HEK293 (cell line): Measurements from ENCODE around the gene ZIC4.

Experiments
- CTCF ChIA-PET: fragments of 350-600 bp; formaldehyde crosslinking; extraction: SDS; loops from one replicate; lab custom pipeline; 2021; ENCODE audit warnings: antibody characterized with exemption; lab: Yijun Ruan, JAX
- POLR2A ChIA-PET: fragments of 300-600 bp; formaldehyde crosslinking; extraction: SDS; loops from one replicate; lab custom pipeline; 2020; ENCODE audit warnings: antibody characterized with exemption, inconsistent platforms; lab: Yijun Ruan, JAX
- H3K27ac ChIP-seq: fragments of 200-500 bp; sonication (Bioruptor generic); 2 replicates; pipeline ENCODE4 v1.5.1; 2014; ENCODE audit warnings: low read depth, low read length, control low read depth, inconsistent platforms; ENCODE audit errors: extremely low read depth
- H3K36me3 ChIP-seq, 2 experiments: fragments of 200-500 bp in 1 of 2; sonication (Bioruptor generic) in 1 of 2; 1 replicate in 1 of 2; 2 replicates in 1 of 2; pipeline ENCODE4 v1.5.1; 2014 to 2017; ENCODE audit warnings: inconsistent platforms in 2 of 2, low read length in 2 of 2; ENCODE audit not compliant: control insufficient read depth in 2 of 2, insufficient read depth in 1 of 2
- H3K4me1 ChIP-seq: fragments of 200-500 bp; sonication (Bioruptor generic); 2 replicates; pipeline ENCODE4 v1.5.1; 2014; ENCODE audit warnings: mild to moderate bottlenecking, low read length, inconsistent platforms; ENCODE audit not compliant: control insufficient read depth, insufficient read depth
- H3K4me3 ChIP-seq: 2 replicates; pipeline ENCODE4 v1.5.1; 2011; ENCODE audit warnings: low read depth, mild to moderate bottlenecking, control low read depth, low read length, moderate library complexity
- H3K9me3 ChIP-seq: fragments of 200-500 bp; sonication (Bioruptor generic); 2 replicates; pipeline ENCODE4 v1.5.1; 2014; ENCODE audit warnings: low read depth, low read length, inconsistent platforms; ENCODE audit not compliant: control insufficient read depth, insufficient read depth
- GLI2 ChIP-seq: fragments of 450-650 bp; formaldehyde crosslinking; IDR thresholded peaks from 2 replicates; pipeline ENCODE4; 2017; ENCODE audit warnings: missing biosample characterization, missing genetic modification characterization, low read depth, borderline replicate concordance
- HOXC10 ChIP-seq: sonication (generic); formaldehyde crosslinking; IDR thresholded peaks from 2 replicates; pipeline ENCODE4 v1.8.1; 2023; ENCODE audit warnings: mild to moderate bottlenecking, missing genetic modification reagents
- PATZ1 ChIP-seq: fragments of 450-650 bp; formaldehyde crosslinking; IDR thresholded peaks from 2 replicates; pipeline ENCODE4 v1.5.1; 2016; ENCODE audit warnings: missing biosample characterization, missing genetic modification characterization
- PRDM1 ChIP-seq: fragments of 450-650 bp; formaldehyde crosslinking; IDR thresholded peaks from 2 replicates; pipeline ENCODE4; 2016; ENCODE audit warnings: missing biosample characterization, missing genetic modification characterization
- REPIN1 ChIP-seq: fragments of 450-650 bp; formaldehyde crosslinking; IDR thresholded peaks from 2 replicates; pipeline ENCODE4 v1.5.1; 2017; ENCODE audit warnings: missing biosample characterization, missing genetic modification characterization, low read depth
- SP2 ChIP-seq: fragments of 450-650 bp; formaldehyde crosslinking; IDR thresholded peaks from 2 replicates; pipeline ENCODE4 v1.5.1; 2016; ENCODE audit warnings: missing biosample characterization, missing genetic modification characterization
- ZBTB1 ChIP-seq: fragments of 450-650 bp; formaldehyde crosslinking; IDR thresholded peaks from 2 replicates; pipeline ENCODE4 v1.5.1; 2016; ENCODE audit warnings: missing biosample characterization, missing genetic modification characterization
- ZBTB44 ChIP-seq: fragments of 450-650 bp; IDR thresholded peaks from 2 replicates; pipeline ENCODE4 v1.5.1; 2018; ENCODE audit warnings: missing biosample characterization, mild to moderate bottlenecking, missing genetic modification characterization
- ZEB2 ChIP-seq: fragments of 450-650 bp; formaldehyde crosslinking; IDR thresholded peaks from 2 replicates; pipeline ENCODE4 v1.5.1; 2016; ENCODE audit warnings: missing biosample characterization, missing genetic modification characterization
- ZFP69B ChIP-seq: fragments of 450-650 bp; formaldehyde crosslinking; IDR thresholded peaks from 2 replicates; pipeline ENCODE4 v1.5.1; 2016; ENCODE audit warnings: missing biosample characterization, missing genetic modification characterization
- ZNF132 ChIP-seq: fragments of 450-650 bp; formaldehyde crosslinking; IDR thresholded peaks from 2 replicates; pipeline ENCODE4 v1.5.1; 2017; ENCODE audit warnings: missing biosample characterization, missing genetic modification characterization, borderline replicate concordance
- ZNF24 ChIP-seq: fragments of 450-650 bp; formaldehyde crosslinking; IDR thresholded peaks from 2 replicates; pipeline ENCODE4 v1.5.1; 2016; ENCODE audit warnings: missing biosample characterization, missing genetic modification characterization
- ZNF354C ChIP-seq: fragments of 450-650 bp; formaldehyde crosslinking; IDR thresholded peaks from 2 replicates; pipeline ENCODE4 v1.5.1; 2016; ENCODE audit warnings: missing biosample characterization, missing genetic modification characterization, low read depth, borderline replicate concordance
- ZNF362 ChIP-seq: fragments of 450-650 bp; formaldehyde crosslinking; IDR thresholded peaks from 2 replicates; pipeline ENCODE4 v1.5.1; 2016; ENCODE audit warnings: missing biosample characterization, missing genetic modification characterization
- ZNF423 ChIP-seq: fragments of 450-650 bp; formaldehyde crosslinking; IDR thresholded peaks from 2 replicates; pipeline ENCODE4 v1.5.1; 2016; ENCODE audit warnings: missing biosample characterization, missing genetic modification characterization
- ZNF473 ChIP-seq: fragments of 450-650 bp; formaldehyde crosslinking; IDR thresholded peaks from 2 replicates; pipeline ENCODE4 v1.5.1; 2017; ENCODE audit warnings: missing biosample characterization, missing genetic modification characterization
- ZNF529 ChIP-seq: fragments of 450-650 bp; formaldehyde crosslinking; IDR thresholded peaks from 2 replicates; pipeline ENCODE4 v1.5.1; 2017; ENCODE audit warnings: missing genetic modification characterization, missing biosample characterization; ENCODE audit not compliant: insufficient replicate concordance
- ZNF544 ChIP-seq: fragments of 450-650 bp; formaldehyde crosslinking; IDR thresholded peaks from 2 replicates; pipeline ENCODE4 v1.5.0; 2017; ENCODE audit warnings: missing biosample characterization, missing genetic modification characterization
- ZNF621 ChIP-seq: fragments of 450-650 bp; formaldehyde crosslinking; IDR thresholded peaks from 2 replicates; pipeline ENCODE4 v1.5.1; 2017; ENCODE audit warnings: missing biosample characterization, missing genetic modification characterization
- ZNF645 ChIP-seq: fragments of 450-650 bp; formaldehyde crosslinking; IDR thresholded peaks from 2 replicates; pipeline ENCODE4; 2016; ENCODE audit warnings: missing biosample characterization, missing genetic modification characterization
- ZSCAN5A ChIP-seq: fragments of 450-650 bp; formaldehyde crosslinking; IDR thresholded peaks from 2 replicates; pipeline ENCODE4 v1.5.1; 2016; ENCODE audit warnings: missing biosample characterization, missing genetic modification characterization
- ZXDB ChIP-seq: fragments of 450-650 bp; formaldehyde crosslinking; IDR thresholded peaks from 2 replicates; pipeline ENCODE4 v1.5.1; 2016; ENCODE audit warnings: missing biosample characterization, missing genetic modification characterization

Gene ZIC4

GRCh38 chr3:147397875-147398812 is 8.2 kb downstream of the ZIC4 start:
- POLR2A ChIA-PET, result no interaction called here
- Histone ChIP-seq H3K27ac (no peak overlapping the region), H3K9me3 (no peaks in the 10 kb centered on the region), H3K4me1 (no peaks in the 10 kb centered on the region), H3K36me3 (no peaks in the 10 kb centered on the region), H3K4me3 (no peak overlapping the region)
- TF ChIP-seq GLI2 (tag by site-specific recombination) (no peak), ZNF529 (tag by site-specific recombination) (no peak), REPIN1 (tag by site-specific recombination) (no peak)
- CTCF ChIA-PET, result no interaction called here

- POLR2A ChIA-PET, result no interaction called here
- no peaks in the 10 kb centered on the region for H3K36me3 ChIP-seq
- TF ChIP-seq ZBTB1 (tag by site-specific recombination), result no peak
- no peak for TF ChIP-seq ZNF423 (tag by site-specific recombination)
- no peak for TF ChIP-seq ZNF645
- no peak for TF ChIP-seq ZNF132 (tag by site-specific recombination)
- no peak for TF ChIP-seq SP2
- TF ChIP-seq PATZ1 (tag by site-specific recombination), result no peak
- no peak overlapping the region for H3K4me3 ChIP-seq
- CTCF ChIA-PET, result no interaction called here
- no peaks in the 10 kb centered on the region for H3K9me3 ChIP-seq
- no peaks in the 10 kb centered on the region for H3K4me1 ChIP-seq
- H3K27ac ChIP-seq, result no peak overlapping the region
Observed at GRCh38 chr3:147397155-147397874, 9.0 kb downstream of the ZIC4 start.

- no peak overlapping the region for H3K4me3 ChIP-seq
- CTCF ChIA-PET, result no interaction called here
- H3K27ac ChIP-seq, result no peak overlapping the region
- no peaks in the 10 kb centered on the region for H3K4me1 ChIP-seq
- TF ChIP-seq ZFP69B (no peak), ZNF362 (tag by site-specific recombination) (no peak), ZBTB44 (tag by site-specific recombination) (no peak), ZEB2 (tag by site-specific recombination) (no peak), HOXC10 (CRISPR knock-in tag) (no peak), ZNF354C (tag by site-specific recombination) (no peak), ZXDB (tag by site-specific recombination) (no peak), ZNF544 (tag by site-specific recombination) (no peak), PRDM1 (tag by site-specific recombination) (no peak), ZNF24 (tag by site-specific recombination) (no peak), ZSCAN5A (tag by site-specific recombination) (no peak), ZNF473 (tag by site-specific recombination) (no peak), ZNF621 (tag by site-specific recombination) (no peak)
- TF ChIP-seq, all 188 proteins: peak for 0
- POLR2A ChIA-PET, result no interaction called here
- H3K36me3 ChIP-seq, result no peaks in the 10 kb centered on the region
- H3K9me3 ChIP-seq, result no peaks in the 10 kb centered on the region
Observed at GRCh38 chr3:147396712-147397046, 9.7 kb downstream of the ZIC4 start.
